HG02759 (cell line): Measurements from ENCODE around the gene SGPP2.
"Not testable (repeated sequence)": the region's sequence is repeated elsewhere in the genome, so short reads cannot be mapped to it uniquely, and the experiment has no call there.

Experiments
- ATAC-seq: cut with Tn5 transposase; IDR thresholded peaks from one replicate; pipeline ENCODE4 v1.9.1; 2021; ENCODE audit warnings: mild to moderate bottlenecking, moderate library complexity; ENCODE audit not compliant: unreplicated experiment

SGPP2 gene

GRCh38 chr2:222424729-222425671, 657 bp downstream of the SGPP2 start:
- peak; percentile 14 for ATAC-seq

- ATAC-seq, result peak; percentile 52
Observed at GRCh38 chr2:222427646-222428301, 3.4 kb downstream of the SGPP2 start.

GRCh38 chr2:222430071-222430470, 5.7 kb downstream of the SGPP2 start:
- no peak for ATAC-seq

GRCh38 chr2:222430681-222431080, 6.3 kb downstream of the SGPP2 start:
- ATAC-seq, result no peak

- ATAC-seq, result no peak
Observed at GRCh38 chr2:222431869-222432268, 7.5 kb downstream of the SGPP2 start.

- peak; percentile 81 for ATAC-seq
Observed at GRCh38 chr2:222433332-222434173, 9.2 kb downstream of the SGPP2 start.

- ATAC-seq, result peak; percentile 41
Observed at GRCh38 chr2:222434204-222434603, 9.9 kb downstream of the SGPP2 start.

- ATAC-seq, result not testable (repeated sequence)
Observed at GRCh38 chr2:222435400-222436039, 11.2 kb downstream of the SGPP2 start.

- no peak for ATAC-seq
Observed at GRCh38 chr2:222436040-222436413, 11.7 kb downstream of the SGPP2 start.

GRCh38 chr2:222439692-222440091, 15.3 kb downstream of the SGPP2 start:
- no peak for ATAC-seq

- ATAC-seq, result no peak
Observed at GRCh38 chr2:222440673-222441422, 16.5 kb downstream of the SGPP2 start.

GRCh38 chr2:222442665-222443064, 18.3 kb downstream of the SGPP2 start:
- no peak for ATAC-seq

GRCh38 chr2:222445227-222445626, 20.9 kb downstream of the SGPP2 start:
- ATAC-seq, result no peak

GRCh38 chr2:222447131-222447530, 22.8 kb downstream of the SGPP2 start:
- no peak for ATAC-seq

- ATAC-seq, result no peak
Observed at GRCh38 chr2:222448748-222449181, 24.4 kb downstream of the SGPP2 start.

GRCh38 chr2:222450021-222450420, 25.7 kb downstream of the SGPP2 start:
- no peak for ATAC-seq

- peak; percentile 100 for ATAC-seq
Observed at GRCh38 chr2:222451224-222451674, 26.9 kb downstream of the SGPP2 start.

- no peak for ATAC-seq
Observed at GRCh38 chr2:222452422-222452950, 28.1 kb downstream of the SGPP2 start.

GRCh38 chr2:222456479-222457077, 32.2 kb downstream of the SGPP2 start:
- ATAC-seq, result no peak
